H9 (cell line): ENCODE measurements around the gene MAST4. TPM values are rescaled to one million over a fixed set of nuclear protein-coding genes. Genes with fewer than 3 reads are reported as not detected.

Experiments
- DNase-seq: peaks from one replicate; pipeline ENCODE4 v3.0.0-alpha.2; 2017
- H2AFZ ChIP-seq: one replicate; pipeline ENCODE4 v1.6.1; 2013; ENCODE audit warnings: mild to moderate bottlenecking, low read length, control low read depth, moderate library complexity
- H2AK5ac ChIP-seq: 2 replicates; pipeline ENCODE4 v1.6.1; 2013; ENCODE audit warnings: low read length, control low read depth, mixed read lengths; ENCODE audit not compliant: insufficient read length
- H2BK120ac ChIP-seq: one replicate; pipeline ENCODE4 v1.6.1; 2013; ENCODE audit warnings: low read depth, mild to moderate bottlenecking, low read length, control low read depth, inconsistent platforms; ENCODE audit not compliant: poor library complexity, severe bottlenecking
- H2BK12ac ChIP-seq: 2 replicates; pipeline ENCODE4 v1.6.1; 2013; ENCODE audit warnings: low read length, control low read depth, mixed read lengths, low read depth; ENCODE audit not compliant: insufficient read length
- H2BK15ac ChIP-seq: 2 replicates; pipeline ENCODE4 v1.6.1; 2013; ENCODE audit warnings: low read depth, low read length, control low read depth
- H2BK20ac ChIP-seq: one replicate; pipeline ENCODE4 v1.6.1; 2013; ENCODE audit warnings: low read depth, mild to moderate bottlenecking, low read length, control low read depth, inconsistent platforms; ENCODE audit not compliant: poor library complexity, severe bottlenecking
- H2BK5ac ChIP-seq: 2 replicates; pipeline ENCODE4 v1.6.1; 2013; ENCODE audit warnings: low read length, control low read depth, mixed read lengths; ENCODE audit not compliant: insufficient read length
- H3K14ac ChIP-seq: 2 replicates; pipeline ENCODE4 v1.6.1; 2013; ENCODE audit warnings: low read length, control low read depth; ENCODE audit not compliant: insufficient read depth
- H3K18ac ChIP-seq: 2 replicates; pipeline ENCODE4 v1.6.1; 2013; ENCODE audit warnings: low read depth, mild to moderate bottlenecking, mixed read lengths, low read length, control low read depth; ENCODE audit not compliant: insufficient read length
- H3K23ac ChIP-seq: 2 replicates; pipeline ENCODE4 v1.6.1; 2013; ENCODE audit warnings: low read length, control low read depth, mixed read lengths, low read depth; ENCODE audit not compliant: insufficient read length
- H3K23me2 ChIP-seq: 2 replicates; pipeline ENCODE4 v1.6.1; 2013; ENCODE audit warnings: low read depth, mild to moderate bottlenecking, mixed read lengths, low read length, control low read depth; ENCODE audit not compliant: insufficient read length, poor library complexity, severe bottlenecking
- H3K27ac ChIP-seq: 2 replicates; pipeline ENCODE4 v1.5.1; 2013; ENCODE audit warnings: low read length, control low read depth, mixed read lengths, low read depth; ENCODE audit not compliant: insufficient read length
- H3K27me3 ChIP-seq: 2 replicates; pipeline ENCODE4 v1.6.1; 2013; ENCODE audit warnings: low read length, control low read depth, inconsistent platforms; ENCODE audit not compliant: insufficient read depth
- H3K4ac ChIP-seq: 2 replicates; pipeline ENCODE4 v1.6.1; 2013; ENCODE audit warnings: low read depth, mild to moderate bottlenecking, control low read depth, inconsistent platforms, low read length, moderate library complexity
- H3K4me1 ChIP-seq: 2 replicates; pipeline ENCODE4 v1.6.1; 2013; ENCODE audit warnings: low read length, control low read depth, inconsistent platforms; ENCODE audit not compliant: insufficient read depth
- H3K4me2 ChIP-seq: 2 replicates; pipeline ENCODE4 v1.6.1; 2013; ENCODE audit warnings: low read length, control low read depth, mixed read lengths; ENCODE audit not compliant: insufficient read length, insufficient read depth
- H3K56ac ChIP-seq: 2 replicates; pipeline ENCODE4 v1.6.1; 2013; ENCODE audit warnings: low read depth, mild to moderate bottlenecking, mixed read lengths, low read length, control low read depth; ENCODE audit not compliant: insufficient read length
- H3K79me1 ChIP-seq: 2 replicates; pipeline ENCODE4 v1.6.1; 2013; ENCODE audit warnings: low read depth, mild to moderate bottlenecking, moderate library complexity, low read length, control low read depth, inconsistent platforms; ENCODE audit not compliant: insufficient read depth, poor library complexity, severe bottlenecking
- H3K79me2 ChIP-seq: 2 replicates; pipeline ENCODE4 v1.6.1; 2013; ENCODE audit warnings: low read length, control low read depth, inconsistent platforms; ENCODE audit not compliant: insufficient read depth
- H3K9ac ChIP-seq: 2 replicates; pipeline ENCODE4 v1.6.1; 2013; ENCODE audit warnings: low read length, control low read depth, mixed read lengths; ENCODE audit not compliant: insufficient read length; ENCODE audit errors: extremely low read depth
- H3K9me3 ChIP-seq: one replicate; pipeline ENCODE4 v1.6.1; 2013; ENCODE audit warnings: low read depth, low read length, inconsistent platforms; ENCODE audit not compliant: control insufficient read depth
- H3T11ph ChIP-seq: one replicate; pipeline ENCODE4 v1.6.1; 2013; ENCODE audit warnings: mild to moderate bottlenecking, low read length, control low read depth, inconsistent platforms
- H4K20me1 ChIP-seq: one replicate; pipeline ENCODE4 v1.6.1; 2013; ENCODE audit not compliant: control insufficient read depth, insufficient read length, insufficient read depth
- H4K5ac ChIP-seq: 2 replicates; pipeline ENCODE4 v1.6.1; 2013; ENCODE audit warnings: low read depth, mild to moderate bottlenecking, mixed read lengths, low read length, control low read depth; ENCODE audit not compliant: insufficient read length
- H4K8ac ChIP-seq: replicated peaks from 2 replicates; pipeline ENCODE4 v1.6.1; 2013; ENCODE audit warnings: low read length, control low read depth, mixed read lengths, low read depth; ENCODE audit not compliant: insufficient read length
- H4K91ac ChIP-seq: 2 replicates; pipeline ENCODE4 v1.6.1; 2013; ENCODE audit warnings: low read depth, mild to moderate bottlenecking, moderate library complexity, mixed read lengths, low read length, control low read depth; ENCODE audit not compliant: insufficient read length
- H3K27ac Mint-ChIP-seq, 3 experiments: 2 replicates in 2 of 3; 3 replicates in 1 of 3; pipeline ENCODE4 v1.8.0; 2020 to 2021; ENCODE audit warnings: mixed read lengths in 3 of 3, mild to moderate bottlenecking in 1 of 3, moderate library complexity in 1 of 3
- H3K27me3 Mint-ChIP-seq: 2 replicates; pipeline ENCODE4 v1.8.0; 2021; ENCODE audit warnings: low read depth, mild to moderate bottlenecking, moderate library complexity, mixed read lengths
- H3K36me3 Mint-ChIP-seq, 3 experiments: 2 replicates in 2 of 3; 3 replicates in 1 of 3; pipeline ENCODE4 v1.8.0; 2020 to 2021; ENCODE audit warnings: low read depth in 3 of 3, mixed read lengths in 3 of 3; ENCODE audit not compliant: insufficient read depth in 1 of 3
- H3K4me1 Mint-ChIP-seq, 2 experiments: 2 replicates each; pipeline ENCODE4 v1.8.0; 2020; ENCODE audit warnings: mixed read lengths in 2 of 2
- H3K4me3 Mint-ChIP-seq, 2 experiments: 2 replicates in 1 of 2; 3 replicates in 1 of 2; pipeline ENCODE4 v1.8.0; 2020 to 2021; ENCODE audit warnings: mild to moderate bottlenecking in 2 of 2, mixed read lengths in 2 of 2, moderate library complexity in 1 of 2
- H3K9me3 Mint-ChIP-seq, 2 experiments: 2 replicates in 1 of 2; 3 replicates in 1 of 2; pipeline ENCODE4 v1.8.0; 2020; ENCODE audit warnings: mild to moderate bottlenecking in 2 of 2, mixed read lengths in 2 of 2, moderate library complexity in 1 of 2
- CTCF ChIP-seq: fragments of 200-600 bp; sonication (generic); conservative IDR thresholded peaks from 3 replicates; pipeline ENCODE4 v1.8.0; 2021; ENCODE audit warnings: antibody characterized with exemption, mild to moderate bottlenecking
- whole genome bisulfite sequencing: extraction: QIAGEN DNeasy Blood & Tissue Kit; methylation state at CpG from one replicate; pipeline ENCODE4 v1.1.7; 2013; ENCODE audit warnings: missing lambda C conversion rate, low lambda C conversion rate, mixed read lengths; ENCODE audit not compliant: insufficient read length; ENCODE audit errors: extremely low coverage; 5-methylcytosine and 5-hydroxymethylcytosine counted together
- total RNA-seq: library from RNA; stranded (reverse); gene quantifications from 2 replicates; pipeline ENCODE4 v1.2.1, GENCODE V29; 2021

The MAST4 gene
- total RNA-seq, 1 experiment from 2014 or later = 3.7 TPM

- no peaks in the 10 kb centered on the region for H3K9me3 Mint-ChIP-seq
- peak overlapping the region; percentile 78 to 98 (median 93) for H3K27ac Mint-ChIP-seq
- no peaks in the 10 kb centered on the region for H3K23me2 ChIP-seq
- no peaks in the 10 kb centered on the region for H3K79me1 ChIP-seq
- no peaks in the 10 kb centered on the region for H3K9me3 ChIP-seq
- no peak overlapping the region for H2AFZ ChIP-seq
- no peak overlapping the region for H2AK5ac ChIP-seq
- H3K14ac ChIP-seq = no peak overlapping the region
- no peak overlapping the region for H4K8ac ChIP-seq
- H4K5ac ChIP-seq = no peak overlapping the region
- no peak overlapping the region for H2BK15ac ChIP-seq
- no CpG with 5 or more reads among the region's 4 CpGs for WGBS
- H3K18ac ChIP-seq = no peak overlapping the region
- H3K9ac ChIP-seq = no peak overlapping the region
- no peak overlapping the region for H4K91ac ChIP-seq
- H2BK20ac ChIP-seq = no peak overlapping the region
- no peak overlapping the region for H3K4ac ChIP-seq
- H3K79me2 ChIP-seq = no peaks in the 10 kb centered on the region
- H3K4me1 Mint-ChIP-seq = peaks cover 29 to 32% of the 10 kb centered on the region in 2 experiments
- no peak overlapping the region for H3T11ph ChIP-seq
- no peaks in the 10 kb centered on the region for H3K27me3 ChIP-seq
- no peak overlapping the region for H3K4me3 Mint-ChIP-seq
- no peaks in the 10 kb centered on the region for H4K20me1 ChIP-seq
- no peak for TF ChIP-seq CTCF
- H3K4me1 ChIP-seq = peaks cover 2% of the 10 kb centered on the region; the same call in 1 of the 2 replicates
- no peaks in the 10 kb centered on the region for H3K27me3 Mint-ChIP-seq
- H2BK12ac ChIP-seq = no peak overlapping the region
- H3K23ac ChIP-seq = no peak overlapping the region
- peak overlapping the region; percentile 13 for H3K27ac ChIP-seq
- no peak overlapping the region for H3K56ac ChIP-seq
- no peak overlapping the region for H2BK5ac ChIP-seq
- H3K4me2 ChIP-seq = no peak overlapping the region
- H3K36me3 Mint-ChIP-seq = no peaks in the 10 kb centered on the region
- no peak overlapping the region for H2BK120ac ChIP-seq
- peak; percentile 61 for DNase-seq
Observed at GRCh38 chr5:67094476-67095300, 498.5 kb downstream of the MAST4 start.
